WTC11 (cell line): Measurements from ENCODE around the gene KRTAP10-9. TPM values are rescaled to one million over a fixed set of nuclear protein-coding genes. Genes with fewer than 3 reads are reported as not detected.

ENCODE experiments used
- ATAC-seq: fragments of 200-7000 bp; cut with Tn5 transposase; 2 replicates; pipeline ENCODE4 v1.10.0; 2021; ENCODE audit warnings: mild to moderate bottlenecking, moderate library complexity
- CTCF ChIA-PET: fragments of 300-600 bp; sonication (Branson Sonifier 250); formaldehyde crosslinking; loops from one replicate; lab custom pipeline; 2021; ENCODE audit warnings: antibody characterized with exemption; lab: Charles Lee
- POLR2A ChIA-PET: fragments of 350-600 bp; sonication (Branson Sonifier 250); formaldehyde crosslinking; loops from one replicate; lab custom pipeline; 2021; ENCODE audit warnings: antibody characterized with exemption; lab: Charles Lee
- DNase-seq: peaks from one replicate; pipeline ENCODE4 v3.0.0; 2021; ENCODE audit warnings: low spot score
- H3K27ac Mint-ChIP-seq: 2 replicates; pipeline ENCODE4 v1.8.0; 2021; ENCODE audit warnings: mixed read lengths
- H3K27me3 Mint-ChIP-seq: 2 replicates; pipeline ENCODE4 v1.8.0; 2021; ENCODE audit warnings: low read depth, mild to moderate bottlenecking, moderate library complexity, mixed read lengths
- H3K36me3 Mint-ChIP-seq: 2 replicates; pipeline ENCODE4 v1.8.0; 2021; ENCODE audit warnings: mixed read lengths
- H3K4me1 Mint-ChIP-seq: 2 replicates; pipeline ENCODE4 v1.8.0; 2022; ENCODE audit warnings: mixed read lengths
- H3K4me3 Mint-ChIP-seq: 2 replicates; pipeline ENCODE4 v1.8.0; 2021; ENCODE audit warnings: mild to moderate bottlenecking, moderate library complexity, mixed read lengths
- H3K9me3 Mint-ChIP-seq: 2 replicates; pipeline ENCODE4 v1.8.0; 2021; ENCODE audit warnings: mixed read lengths
- AFF4 ChIP-seq: sonication (generic); formaldehyde crosslinking; IDR thresholded peaks from 2 replicates; pipeline ENCODE4 v1.8.1; 2023; ENCODE audit warnings: mild to moderate bottlenecking, missing genetic modification reagents, borderline replicate concordance
- ARID4B ChIP-seq: sonication (generic); formaldehyde crosslinking; IDR thresholded peaks from 2 replicates; pipeline ENCODE4 v1.8.0; 2023; ENCODE audit warnings: missing genetic modification reagents, mild to moderate bottlenecking, borderline replicate concordance
- CREB1 ChIP-seq: sonication (generic); formaldehyde crosslinking; IDR thresholded peaks from 2 replicates; pipeline ENCODE4 v1.8.0; 2023; ENCODE audit warnings: mild to moderate bottlenecking, missing genetic modification reagents
- FOXK1 ChIP-seq: sonication (generic); formaldehyde crosslinking; IDR thresholded peaks from 2 replicates; pipeline ENCODE4 v1.8.0; 2022; ENCODE audit warnings: mild to moderate bottlenecking, moderate library complexity, missing genetic modification reagents
- JAZF1 ChIP-seq: fragments of 250-450 bp; sonication (Bioruptor Pico); IDR thresholded peaks from 2 replicates; pipeline ENCODE4 v1.9.0; 2021; ENCODE audit warnings: moderate library complexity, mild to moderate bottlenecking, inconsistent platforms
- NR2C2 ChIP-seq: sonication (generic); formaldehyde crosslinking; IDR thresholded peaks from 2 replicates; pipeline ENCODE4 v1.8.0; 2022; ENCODE audit warnings: mild to moderate bottlenecking, missing genetic modification reagents
- NR3C1 ChIP-seq: sonication (generic); formaldehyde crosslinking; conservative IDR thresholded peaks from 2 replicates; pipeline ENCODE4 v1.8.1; 2023; ENCODE audit warnings: low read depth, mild to moderate bottlenecking, missing genetic modification reagents
- RORB ChIP-seq: fragments of 250-450 bp; sonication (Bioruptor Pico); IDR thresholded peaks from 2 replicates; pipeline ENCODE4 v1.9.0; 2021; ENCODE audit warnings: mild to moderate bottlenecking
- TP53 ChIP-seq: sonication (generic); formaldehyde crosslinking; IDR thresholded peaks from 2 replicates; pipeline ENCODE4 v1.8.1; 2023; ENCODE audit warnings: mild to moderate bottlenecking, missing genetic modification reagents
- ZNF512 ChIP-seq: sonication (generic); formaldehyde crosslinking; IDR thresholded peaks from 2 replicates; pipeline ENCODE4 v1.8.1; 2022; ENCODE audit warnings: missing genetic modification reagents, borderline replicate concordance
- total RNA-seq: library from RNA; stranded (reverse); gene quantifications from 3 replicates; pipeline ENCODE4 v1.2.3, GENCODE V29; 2021

The KRTAP10-9 gene
- total RNA-seq, 1 experiment from 2014 or later = not detected

GRCh38 chr21:44670642-44671432 is 43.9 kb downstream of the KRTAP10-9 start (continued):
- TF ChIP-seq ARID4B (no peak), JAZF1 (CRISPR knock-in tag) (no peak), NR3C1 (CRISPR knock-in tag) (no peak), CREB1 (CRISPR knock-in tag) (no peak), FOXK1 (CRISPR knock-in tag) (no peak), NR2C2 (CRISPR knock-in tag) (no peak), ZNF512 (CRISPR knock-in tag) (no peak)

- peaks cover 47% of the 10 kb centered on the region for H3K36me3 Mint-ChIP-seq
Observed at GRCh38 chr21:44671911-44672310, 45.0 kb downstream of the KRTAP10-9 start.

More at GRCh38 chr21:44671911-44672310, 45.0 kb downstream of the KRTAP10-9 start:
- peaks cover 7% of the 10 kb centered on the region for H3K27me3 Mint-ChIP-seq
- peaks cover 3% of the 10 kb centered on the region; the same call in 1 of the 2 replicates for H3K4me1 Mint-ChIP-seq
- peaks cover 54% of the 10 kb centered on the region for H3K9me3 Mint-ChIP-seq
- CTCF ChIA-PET = no interaction called here
- H3K4me3 Mint-ChIP-seq = no peak overlapping the region
- no peak for DNase-seq
- POLR2A ChIA-PET = no interaction called here
- TF ChIP-seq TP53 (CRISPR knock-in tag) (no peak), RORB (CRISPR knock-in tag) (no peak), AFF4 (CRISPR knock-in tag) (no peak)
- TF ChIP-seq, all 79 proteins: peak for 0
- H3K27ac Mint-ChIP-seq = no peak overlapping the region
- ATAC-seq = no peak
